ENCODE results near the gene LRRC8A.

DNA sequence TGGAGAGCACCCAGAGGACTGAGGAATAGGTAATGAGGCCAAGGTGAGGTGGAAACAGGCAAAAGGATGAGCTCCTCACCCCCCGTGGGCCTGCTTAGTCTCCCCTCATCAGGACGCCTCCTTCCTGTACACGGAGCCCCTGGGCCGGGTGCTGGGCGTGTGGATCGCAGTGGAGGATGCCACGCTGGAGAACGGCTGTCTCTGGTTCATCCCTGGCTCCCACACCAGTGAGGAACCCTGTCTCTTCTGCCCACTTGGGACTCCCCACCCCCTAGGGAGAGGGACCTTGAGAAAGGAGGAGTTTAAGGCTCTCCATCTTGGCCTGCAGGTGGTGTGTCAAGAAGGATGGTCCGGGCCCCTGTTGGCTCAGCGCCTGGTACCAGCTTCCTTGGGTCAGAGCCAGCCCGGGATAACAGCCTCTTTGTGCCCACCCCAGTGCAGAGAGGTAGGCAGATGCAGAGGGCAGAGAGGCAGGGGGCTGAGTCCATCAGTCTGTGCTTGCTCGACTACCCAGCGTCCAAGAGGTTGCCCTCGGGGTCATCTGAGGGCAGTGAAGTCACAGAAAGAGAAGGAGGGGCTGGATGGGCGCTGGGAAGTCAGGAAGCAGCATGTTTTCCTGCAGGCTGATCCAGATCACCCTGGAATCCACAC lies 58.5 kb downstream of the LRRC8A start:
- TF ChIP-seq, protein P1, sequence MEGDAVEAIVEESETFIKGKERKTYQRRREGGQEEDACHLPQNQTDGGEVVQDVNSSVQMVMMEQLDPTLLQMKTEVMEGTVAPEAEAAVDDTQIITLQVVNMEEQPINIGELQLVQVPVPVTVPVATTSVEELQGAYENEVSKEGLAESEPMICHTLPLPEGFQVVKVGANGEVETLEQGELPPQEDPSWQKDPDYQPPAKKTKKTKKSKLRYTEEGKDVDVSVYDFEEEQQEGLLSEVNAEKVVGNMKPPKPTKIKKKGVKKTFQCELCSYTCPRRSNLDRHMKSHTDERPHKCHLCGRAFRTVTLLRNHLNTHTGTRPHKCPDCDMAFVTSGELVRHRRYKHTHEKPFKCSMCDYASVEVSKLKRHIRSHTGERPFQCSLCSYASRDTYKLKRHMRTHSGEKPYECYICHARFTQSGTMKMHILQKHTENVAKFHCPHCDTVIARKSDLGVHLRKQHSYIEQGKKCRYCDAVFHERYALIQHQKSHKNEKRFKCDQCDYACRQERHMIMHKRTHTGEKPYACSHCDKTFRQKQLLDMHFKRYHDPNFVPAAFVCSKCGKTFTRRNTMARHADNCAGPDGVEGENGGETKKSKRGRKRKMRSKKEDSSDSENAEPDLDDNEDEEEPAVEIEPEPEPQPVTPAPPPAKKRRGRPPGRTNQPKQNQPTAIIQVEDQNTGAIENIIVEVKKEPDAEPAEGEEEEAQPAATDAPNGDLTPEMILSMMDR (IDR thresholded peaks at IDR 0.05; ENCODE audit: low read depth, low read length), result no peak
- TF ChIP-seq POLR2A (IDR thresholded peaks at IDR 0.05; ENCODE audit: extremely low read depth, insufficient read length) (no peak), MYC (IDR thresholded peaks at IDR 0.05; ENCODE audit: low read depth, low read length) (no peak)
- TF ChIP-seq, protein P2, sequence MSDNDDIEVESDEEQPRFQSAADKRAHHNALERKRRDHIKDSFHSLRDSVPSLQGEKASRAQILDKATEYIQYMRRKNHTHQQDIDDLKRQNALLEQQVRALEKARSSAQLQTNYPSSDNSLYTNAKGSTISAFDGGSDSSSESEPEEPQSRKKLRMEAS (IDR thresholded peaks at IDR 0.05; ENCODE audit: low read depth, low read length), result no peak
